ENCODE data around the gene CAMK1D. TPM values are rescaled to one million over a fixed set of nuclear protein-coding genes. Genes with fewer than 3 reads are reported as not detected.

Gene CAMK1D
- total RNA-seq, 2 experiments from 2014 or later: 28.8 to 35.3 TPM

GRCh38 chr10:12504628-12505027, 155.3 kb downstream of the CAMK1D start:
- ChIA-PET POLR2A (no interaction called here), CTCF (no interaction called here)
- Mint-ChIP-seq H3K27ac (no peak overlapping the region), H3K4me3 (no peak overlapping the region), H3K4me1 (ENCODE audit: low read depth) (peaks cover 78% of the 10 kb centered on the region), H3K9me3 (no peaks in the 10 kb centered on the region), H3K36me3 (ENCODE audit: low read depth) (no peaks in the 10 kb centered on the region), H3K27me3 (no peaks in the 10 kb centered on the region)
- intact Hi-C loops (cut with DNase I, micrococcal nuclease): no loop called here
- H3K4me3 ChIP-seq (ENCODE audit: low read length): no peak overlapping the region
- peaks cover 31% of the 10 kb centered on the region for H3K4me1 ChIP-seq (ENCODE audit: insufficient read depth, low read length)
- no peak for ATAC-seq (ENCODE audit: poor library complexity)
- no peaks in the 10 kb centered on the region for H3K27me3 ChIP-seq (ENCODE audit: control insufficient read depth in 1 of 2, insufficient read depth in 2 of 2, low read length in 2 of 2)
- no peak for TF ChIP-seq CTCF (IDR thresholded peaks at IDR 0.05)
- no peak overlapping the region for H3K27ac ChIP-seq (ENCODE audit: low read depth in 1 of 2, low read length in 2 of 2)
- no peak for DNase-seq
- H3K9me3 ChIP-seq (ENCODE audit: control insufficient read depth in 1 of 2, insufficient read depth in 1 of 2, low read length in 2 of 2): no peaks in the 10 kb centered on the region
- H3K36me3 ChIP-seq (ENCODE audit: insufficient read depth, low read length): no peaks in the 10 kb centered on the region

- no peaks in the 10 kb centered on the region for H3K27me3 ChIP-seq (ENCODE audit: control insufficient read depth in 1 of 2, insufficient read depth in 2 of 2, low read length in 2 of 2)
- intact Hi-C loops (cut with DNase I, micrococcal nuclease): no loop called here
- H3K9me3 ChIP-seq (ENCODE audit: control insufficient read depth in 1 of 2, insufficient read depth in 1 of 2, low read length in 2 of 2): no peaks in the 10 kb centered on the region
- CTCF ChIA-PET: no interaction called here
- DNase-seq: no peak
- POLR2A ChIA-PET: no interaction called here
- H3K4me1 ChIP-seq (ENCODE audit: insufficient read depth, low read length): peaks cover 29% of the 10 kb centered on the region
- no peaks in the 10 kb centered on the region for H3K9me3 Mint-ChIP-seq
- H3K27ac Mint-ChIP-seq: no peak overlapping the region
- H3K27ac ChIP-seq (ENCODE audit: low read depth in 1 of 2, low read length in 2 of 2): no peak overlapping the region
- H3K4me3 ChIP-seq (ENCODE audit: low read length): no peak overlapping the region
- TF ChIP-seq CTCF (IDR thresholded peaks at IDR 0.05): no peak
- H3K36me3 Mint-ChIP-seq (ENCODE audit: low read depth): no peaks in the 10 kb centered on the region
- ATAC-seq (ENCODE audit: poor library complexity): no peak
- H3K4me3 Mint-ChIP-seq: no peak overlapping the region
- peaks cover 78% of the 10 kb centered on the region for H3K4me1 Mint-ChIP-seq (ENCODE audit: low read depth)
- no peaks in the 10 kb centered on the region for H3K27me3 Mint-ChIP-seq
- no peaks in the 10 kb centered on the region for H3K36me3 ChIP-seq (ENCODE audit: insufficient read depth, low read length)
Observed at GRCh38 chr10:12505683-12506082, 156.3 kb downstream of the CAMK1D start.

GRCh38 chr10:12507165-12507850, 158.0 kb downstream of the CAMK1D start:
- Mint-ChIP-seq H3K4me1 (ENCODE audit: low read depth) (peaks cover 67% of the 10 kb centered on the region), H3K27me3 (no peaks in the 10 kb centered on the region), H3K9me3 (no peaks in the 10 kb centered on the region), H3K36me3 (ENCODE audit: low read depth) (no peaks in the 10 kb centered on the region), H3K4me3 (no peak overlapping the region), H3K27ac (no peak overlapping the region)
- ChIA-PET CTCF (no interaction called here), POLR2A (interaction anchor here (0.5 kb wide), 1 partner anchor 54 kb away, joined by 3 read pairs; no protein-coding TSS in a partner anchor)
- Histone ChIP-seq H3K4me3 (ENCODE audit: low read length) (no peak overlapping the region), H3K27ac (ENCODE audit: low read depth in 1 of 2, low read length in 2 of 2) (no peak overlapping the region), H3K36me3 (ENCODE audit: insufficient read depth, low read length) (no peaks in the 10 kb centered on the region), H3K9me3 (ENCODE audit: control insufficient read depth in 1 of 2, insufficient read depth in 1 of 2, low read length in 2 of 2) (no peaks in the 10 kb centered on the region), H3K27me3 (ENCODE audit: control insufficient read depth in 1 of 2, insufficient read depth in 2 of 2, low read length in 2 of 2) (no peaks in the 10 kb centered on the region), H3K4me1 (ENCODE audit: insufficient read depth, low read length) (peaks cover 25% of the 10 kb centered on the region)
- peak in 5 of 14 experiments; percentile 11 to 23 (median 17) for DNase-seq
- intact Hi-C loops (cut with DNase I, micrococcal nuclease): no loop called here
- no peak for TF ChIP-seq CTCF (IDR thresholded peaks at IDR 0.05)
- no peak for ATAC-seq (ENCODE audit: poor library complexity)

All from CD4-positive, alpha-beta T cell (primary cell).